22Rv1 (cell line): ENCODE data around the gene MUTYH.

Experiments used
- ZFX ChIP-seq: fragments of 450-650 bp; IDR thresholded peaks from 2 replicates; pipeline ENCODE4 v1.6.1; 2017; ENCODE audit warnings: antibody characterized with exemption, borderline replicate concordance
- TF ChIP-seq, protein P1 (sequence below): fragments of 450-650 bp; IDR thresholded peaks from 2 replicates; pipeline ENCODE4 v1.5.1; 2017; ENCODE audit warnings: mild to moderate bottlenecking

DNA sequence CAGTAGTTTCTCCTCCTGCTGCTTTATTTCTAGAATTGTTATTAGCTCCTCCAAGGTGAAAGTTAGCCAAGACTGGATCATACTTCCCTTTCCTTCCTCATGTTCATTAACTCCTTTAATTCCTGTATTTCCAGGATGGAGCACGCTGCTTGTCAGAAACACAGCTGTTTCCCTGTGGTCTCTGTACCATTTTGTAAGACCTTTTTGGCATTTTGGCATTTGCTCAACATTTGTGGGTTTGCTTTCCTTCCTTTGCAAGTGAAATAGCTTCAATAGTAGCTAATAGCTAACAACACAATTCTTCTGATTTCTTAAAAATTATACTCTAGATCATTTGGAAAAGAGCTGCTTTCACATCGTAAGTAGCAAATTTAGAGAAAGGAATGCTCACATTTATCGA is 57.9 kb downstream of the MUTYH start:
- TF ChIP-seq, protein P1, sequence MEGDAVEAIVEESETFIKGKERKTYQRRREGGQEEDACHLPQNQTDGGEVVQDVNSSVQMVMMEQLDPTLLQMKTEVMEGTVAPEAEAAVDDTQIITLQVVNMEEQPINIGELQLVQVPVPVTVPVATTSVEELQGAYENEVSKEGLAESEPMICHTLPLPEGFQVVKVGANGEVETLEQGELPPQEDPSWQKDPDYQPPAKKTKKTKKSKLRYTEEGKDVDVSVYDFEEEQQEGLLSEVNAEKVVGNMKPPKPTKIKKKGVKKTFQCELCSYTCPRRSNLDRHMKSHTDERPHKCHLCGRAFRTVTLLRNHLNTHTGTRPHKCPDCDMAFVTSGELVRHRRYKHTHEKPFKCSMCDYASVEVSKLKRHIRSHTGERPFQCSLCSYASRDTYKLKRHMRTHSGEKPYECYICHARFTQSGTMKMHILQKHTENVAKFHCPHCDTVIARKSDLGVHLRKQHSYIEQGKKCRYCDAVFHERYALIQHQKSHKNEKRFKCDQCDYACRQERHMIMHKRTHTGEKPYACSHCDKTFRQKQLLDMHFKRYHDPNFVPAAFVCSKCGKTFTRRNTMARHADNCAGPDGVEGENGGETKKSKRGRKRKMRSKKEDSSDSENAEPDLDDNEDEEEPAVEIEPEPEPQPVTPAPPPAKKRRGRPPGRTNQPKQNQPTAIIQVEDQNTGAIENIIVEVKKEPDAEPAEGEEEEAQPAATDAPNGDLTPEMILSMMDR, result no peak
- TF ChIP-seq ZFX, result no peak
